ENCODE measurements around the gene RNGTT. TPM values are rescaled to one million over a fixed set of nuclear protein-coding genes. Genes with fewer than 3 reads are reported as not detected.

Gene RNGTT
- total and polyA plus RNA-seq, 12 donors: 2.6 to 29.6 (median 14.2) TPM

- Histone ChIP-seq H3K36me3 (replicated peaks in 1 of 2) (no peaks in the 10 kb centered on the region), H3K27ac (no peak overlapping the region), H3K4me3 (no peak overlapping the region), H3K9me3 (replicated peaks in 1 of 3) (peaks cover 0 to 12% (median 0%) of the 10 kb centered on the region in 3 donors), H3K27me3 (no peaks in the 10 kb centered on the region), H3K4me1 (replicated peaks in 1 of 2) (no peaks in the 10 kb centered on the region)
- no peak for DNase-seq
- TF ChIP-seq CTCF (IDR thresholded peaks at IDR 0.05) (no peak), POLR2A (IDR thresholded peaks at IDR 0.05) (no peak)
- intact Hi-C loops (cut with DNase I): no loop called here
- 91 to 100% (median 95%) methylated on average over 3 of the region's 3 CpGs for WGBS, 4 donors
Observed at GRCh38 chr6:88670369-88670768, 293.0 kb downstream of the RNGTT start.

DNA sequence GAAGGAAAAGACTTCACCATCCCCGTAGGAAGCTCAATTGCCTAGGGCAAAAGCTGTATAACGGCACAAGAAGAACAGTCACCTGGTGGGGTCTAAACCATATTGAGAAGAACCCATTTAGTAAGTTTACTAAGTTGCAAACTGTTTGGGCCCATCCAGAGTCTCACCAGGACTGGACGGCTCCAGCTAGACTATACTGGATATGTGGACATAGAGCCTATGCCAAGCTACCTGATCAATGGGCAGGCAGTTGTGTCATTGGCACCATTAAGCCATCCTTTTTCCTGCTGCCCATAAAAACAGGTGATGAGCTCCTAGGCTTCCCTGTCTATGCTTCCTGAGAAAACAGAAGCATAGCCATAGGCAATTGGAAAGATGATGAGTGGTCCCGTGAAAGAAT lies 293.9 kb downstream of the RNGTT start:
- Histone ChIP-seq H3K36me3 (replicated peaks in 1 of 2) (no peaks in the 10 kb centered on the region), H3K27me3 (no peaks in the 10 kb centered on the region), H3K4me1 (replicated peaks in 1 of 2) (no peaks in the 10 kb centered on the region), H3K4me3 (no peak overlapping the region), H3K9me3 (replicated peaks in 1 of 3) (peaks cover 0 to 12% (median 0%) of the 10 kb centered on the region in 3 donors), H3K27ac (no peak overlapping the region)
- 95 to 99% (median 98%) methylated on average over 3 to 4 of the region's 4 CpGs for WGBS, 4 donors
- intact Hi-C loops (cut with DNase I): no loop called here
- TF ChIP-seq POLR2A (IDR thresholded peaks at IDR 0.05): no peak
- TF ChIP-seq CTCF (IDR thresholded peaks at IDR 0.05): no peak
- DNase-seq: no peak

DNA sequence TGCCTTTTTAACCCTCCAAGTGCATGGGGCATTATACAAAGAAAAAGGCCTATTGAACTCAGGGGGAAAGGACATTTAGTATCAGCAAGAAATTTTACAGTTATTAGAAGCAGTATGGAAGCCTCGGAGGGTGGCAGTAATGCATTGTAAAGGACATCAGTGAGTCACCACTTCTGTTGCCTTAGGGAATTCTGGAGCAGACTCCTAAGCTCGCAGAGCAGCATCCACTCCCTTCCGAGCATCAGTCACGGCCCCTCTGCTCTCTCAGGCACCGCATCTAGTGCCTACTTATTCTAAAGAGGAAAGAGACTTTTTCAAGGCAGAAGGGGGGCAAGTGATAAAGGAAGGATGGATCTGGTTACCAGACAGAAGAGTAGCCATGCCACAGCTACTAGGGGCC lies 296.5 kb downstream of the RNGTT start:
- 89 to 95% (median 94%) methylated on average over 4 to 5 of the region's 5 CpGs for WGBS, 4 donors
- no peak overlapping the region for H3K27ac ChIP-seq
- peaks cover 0 to 12% (median 0%) of the 10 kb centered on the region in 3 donors for H3K9me3 ChIP-seq (replicated peaks in 1 of 3)

DNA sequence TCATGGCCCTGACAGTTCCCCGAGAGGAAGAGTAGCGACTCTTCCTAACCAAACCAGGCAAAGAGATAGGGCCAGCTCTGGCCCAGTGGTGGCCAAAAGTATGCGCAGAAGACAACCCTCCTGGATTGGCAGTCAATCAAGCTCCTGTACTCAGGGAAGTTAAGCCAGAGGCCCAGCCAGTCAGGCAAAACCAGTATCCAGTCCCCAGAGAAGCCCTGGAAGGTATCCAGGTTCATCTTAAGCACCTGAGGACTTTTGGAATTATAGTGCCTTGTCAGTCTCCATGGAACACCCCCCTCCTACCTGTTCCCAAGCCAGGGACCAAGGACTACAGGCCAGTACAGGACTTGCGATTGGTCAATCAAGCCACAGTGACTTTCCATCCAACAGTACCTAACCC lies 298.3 kb downstream of the RNGTT start:
- H3K27ac ChIP-seq: no peak overlapping the region
- intact Hi-C loops (cut with DNase I): no loop called here
- H3K4me1 ChIP-seq (replicated peaks in 1 of 2): no peaks in the 10 kb centered on the region
- no peak for DNase-seq
- H3K36me3 ChIP-seq (replicated peaks in 1 of 2): no peaks in the 10 kb centered on the region
- H3K9me3 ChIP-seq (replicated peaks in 1 of 3): peaks cover 0 to 6% (median 0%) of the 10 kb centered on the region in 3 donors
- WGBS, 4 donors: 96 to 100% (median 98%) methylated on average over 3 to 4 of the region's 4 CpGs
- H3K4me3 ChIP-seq: no peak overlapping the region
- H3K27me3 ChIP-seq: no peaks in the 10 kb centered on the region
- TF ChIP-seq POLR2A (IDR thresholded peaks at IDR 0.05) (no peak), CTCF (IDR thresholded peaks at IDR 0.05) (no peak)

More for the DNA sequence above, 296.5 kb downstream of the RNGTT start:
- no peaks in the 10 kb centered on the region for H3K4me1 ChIP-seq (replicated peaks in 1 of 2)
- no peak overlapping the region for H3K4me3 ChIP-seq
- DNase-seq: no peak
- intact Hi-C loops (cut with DNase I): no loop called here
- TF ChIP-seq POLR2A (IDR thresholded peaks at IDR 0.05): no peak
- TF ChIP-seq CTCF (IDR thresholded peaks at IDR 0.05): no peak
- H3K36me3 ChIP-seq (replicated peaks in 1 of 2): no peaks in the 10 kb centered on the region
- no peaks in the 10 kb centered on the region for H3K27me3 ChIP-seq
